Measurements from ENCODE around the gene CLCC1. TPM values are rescaled to one million over a fixed set of nuclear protein-coding genes. Genes with fewer than 3 reads are reported as not detected.
A peak's percentile ranks its signal among the peaks of the same experiment; 100 is the strongest.

Gene CLCC1
- total RNA-seq, 2 experiments from 2014 or later: 8.6 to 9.1 TPM

- POLR2A ChIA-PET: no interaction called here
These were observed 6.1 kb upstream of the CLCC1 start for GRCh38 chr1:108969346-108969745.

DNA sequence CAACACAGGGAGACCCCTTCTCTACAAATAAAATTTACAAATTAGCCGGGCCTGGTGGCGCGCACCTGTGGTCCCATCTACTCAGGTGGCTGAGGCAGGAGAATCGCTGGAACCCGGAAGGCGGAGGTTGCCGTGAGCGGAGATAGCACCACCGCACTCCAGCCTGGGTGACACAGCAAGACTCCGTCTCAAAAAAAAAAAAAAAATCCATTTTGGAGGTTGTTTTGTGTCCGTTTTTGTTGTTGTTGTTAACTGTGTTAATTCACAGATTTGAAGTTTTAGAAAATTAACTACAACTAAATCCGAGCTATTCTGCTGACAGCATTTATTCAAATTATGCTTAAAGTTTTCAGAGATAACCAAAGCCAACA lies 618 bp downstream of the CLCC1 start:
- peak overlapping the region; percentile 93 for H3K27ac Mint-ChIP-seq
- H3K4me3 ChIP-seq (ENCODE audit: low read length): peak overlapping the region; percentile 59
- ChIA-PET CTCF (interaction anchor here (0.7 to 1.2 kb wide), 3 partner anchors 9 to 150 kb away, joined by 3 to 4 read pairs (median 3); a partner anchor contains a TSS), POLR2A (interaction anchor here (0.7 to 3.3 kb wide), 17 partner anchors 10 to 763 kb away, joined by 3 to 22 read pairs (median 6); partner anchors contain the start of genes GNAI3, HENMT1, PRPF38B and SARS1)
- H3K4me1 ChIP-seq (ENCODE audit: insufficient read depth, low read length): peaks cover 36% of the 10 kb centered on the region
- TF ChIP-seq, protein P1, sequence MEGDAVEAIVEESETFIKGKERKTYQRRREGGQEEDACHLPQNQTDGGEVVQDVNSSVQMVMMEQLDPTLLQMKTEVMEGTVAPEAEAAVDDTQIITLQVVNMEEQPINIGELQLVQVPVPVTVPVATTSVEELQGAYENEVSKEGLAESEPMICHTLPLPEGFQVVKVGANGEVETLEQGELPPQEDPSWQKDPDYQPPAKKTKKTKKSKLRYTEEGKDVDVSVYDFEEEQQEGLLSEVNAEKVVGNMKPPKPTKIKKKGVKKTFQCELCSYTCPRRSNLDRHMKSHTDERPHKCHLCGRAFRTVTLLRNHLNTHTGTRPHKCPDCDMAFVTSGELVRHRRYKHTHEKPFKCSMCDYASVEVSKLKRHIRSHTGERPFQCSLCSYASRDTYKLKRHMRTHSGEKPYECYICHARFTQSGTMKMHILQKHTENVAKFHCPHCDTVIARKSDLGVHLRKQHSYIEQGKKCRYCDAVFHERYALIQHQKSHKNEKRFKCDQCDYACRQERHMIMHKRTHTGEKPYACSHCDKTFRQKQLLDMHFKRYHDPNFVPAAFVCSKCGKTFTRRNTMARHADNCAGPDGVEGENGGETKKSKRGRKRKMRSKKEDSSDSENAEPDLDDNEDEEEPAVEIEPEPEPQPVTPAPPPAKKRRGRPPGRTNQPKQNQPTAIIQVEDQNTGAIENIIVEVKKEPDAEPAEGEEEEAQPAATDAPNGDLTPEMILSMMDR (IDR thresholded peaks at IDR 0.05): no peak
- H3K4me3 Mint-ChIP-seq: peak overlapping the region; percentile 94
- DNase-seq (peak in 10 of 14 experiments; percentile 5 to 66 (median 28)), ATAC-seq (ENCODE audit: poor library complexity) (peak; percentile 11)
- H3K27me3 Mint-ChIP-seq: no peaks in the 10 kb centered on the region
- no peaks in the 10 kb centered on the region for H3K27me3 ChIP-seq (ENCODE audit: control insufficient read depth in 1 of 2, insufficient read depth in 2 of 2, low read length in 2 of 2)
- H3K36me3 ChIP-seq (ENCODE audit: insufficient read depth, low read length): no peaks in the 10 kb centered on the region
- peaks cover 52% of the 10 kb centered on the region for H3K4me1 Mint-ChIP-seq (ENCODE audit: low read depth)
- H3K27ac ChIP-seq (ENCODE audit: low read depth in 1 of 2, low read length in 2 of 2): peak overlapping the region; percentile 61 to 79
- H3K9me3 ChIP-seq (ENCODE audit: control insufficient read depth in 1 of 2, insufficient read depth in 1 of 2, low read length in 2 of 2): no peaks in the 10 kb centered on the region
- peaks cover 29% of the 10 kb centered on the region for H3K36me3 Mint-ChIP-seq (ENCODE audit: low read depth)
- H3K9me3 Mint-ChIP-seq: no peaks in the 10 kb centered on the region
- intact Hi-C loops (cut with DNase I, micrococcal nuclease): loop anchor here (2.0 to 5.0 kb wide), 6 partner anchors 78 to 215 kb away; partner anchors contain the start of genes ELAPOR1 (in 1 of the 2), STXBP3 (in 1 of the 2), TMEM167B (in 1 of the 2) and WDR47 (in 1 of the 2)

More at GRCh38 chr1:108969346-108969745, 6.1 kb upstream of the CLCC1 start:
- H3K4me1 ChIP-seq (ENCODE audit: insufficient read depth, low read length): no peaks in the 10 kb centered on the region
- no peaks in the 10 kb centered on the region for H3K9me3 Mint-ChIP-seq
- no peaks in the 10 kb centered on the region for H3K9me3 ChIP-seq (ENCODE audit: control insufficient read depth in 1 of 2, insufficient read depth in 1 of 2, low read length in 2 of 2)
- no peak overlapping the region for H3K27ac Mint-ChIP-seq
- DNase-seq (no peak), ATAC-seq (ENCODE audit: poor library complexity) (no peak)
- H3K27ac ChIP-seq (ENCODE audit: low read depth in 1 of 2, low read length in 2 of 2): no peak overlapping the region
- intact Hi-C loops (cut with DNase I, micrococcal nuclease): no loop called here
- peaks cover 32% of the 10 kb centered on the region for H3K36me3 Mint-ChIP-seq (ENCODE audit: low read depth)
- H3K4me3 Mint-ChIP-seq: no peak overlapping the region
- H3K27me3 Mint-ChIP-seq: no peaks in the 10 kb centered on the region
- peaks cover under 1% of the 10 kb centered on the region for H3K4me1 Mint-ChIP-seq (ENCODE audit: low read depth)
- TF ChIP-seq, protein P1 (IDR thresholded peaks at IDR 0.05): no peak
- H3K27me3 ChIP-seq (ENCODE audit: control insufficient read depth in 1 of 2, insufficient read depth in 2 of 2, low read length in 2 of 2): no peaks in the 10 kb centered on the region
- H3K4me3 ChIP-seq (ENCODE audit: low read length): no peak overlapping the region
- CTCF ChIA-PET: interaction anchor here (1.1 kb wide), 1 partner anchor 143 kb away, joined by 3 read pairs; a partner anchor contains a TSS
- peaks cover 10% of the 10 kb centered on the region for H3K36me3 ChIP-seq (ENCODE audit: insufficient read depth, low read length)

DNA sequence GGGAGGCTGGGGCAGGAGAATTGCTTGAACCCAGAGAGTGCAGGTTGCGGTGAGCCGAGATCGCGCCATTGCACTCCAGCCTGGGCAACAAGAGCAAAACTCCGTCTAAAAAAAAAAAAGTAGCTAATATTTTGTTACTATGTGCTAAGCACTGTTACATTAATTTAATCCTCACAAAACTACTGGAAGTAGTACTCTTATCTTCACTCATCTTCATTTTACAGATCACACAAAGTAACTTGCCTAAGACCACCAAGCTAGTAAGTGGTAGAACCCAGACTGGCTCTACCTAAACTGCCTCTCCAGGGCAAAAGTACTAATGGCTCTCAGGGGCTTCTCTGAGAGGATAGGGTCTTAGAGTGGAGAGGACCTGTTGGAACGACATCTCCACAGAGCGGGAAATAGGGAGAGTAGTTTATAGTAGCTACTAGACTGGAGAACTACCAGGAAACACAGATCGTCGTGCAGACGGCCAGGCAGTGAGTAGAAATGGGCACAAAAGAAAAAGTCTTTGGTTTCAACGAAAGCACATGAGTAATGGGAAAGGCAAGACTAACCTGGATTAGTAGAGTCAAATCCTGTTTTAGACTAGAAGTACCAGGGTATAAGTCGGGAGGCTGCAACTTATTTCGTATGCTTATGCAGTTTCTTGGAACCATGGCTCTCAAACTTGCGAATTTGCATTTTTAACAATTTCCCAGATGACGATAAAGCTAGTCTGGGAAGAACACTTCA lies 1.4 kb downstream of the CLCC1 start:
- peaks cover 43% of the 10 kb centered on the region for H3K4me1 ChIP-seq (ENCODE audit: insufficient read depth, low read length)

More for the DNA sequence above, 1.4 kb downstream of the CLCC1 start:
- no peak overlapping the region for H3K27ac ChIP-seq (ENCODE audit: low read depth in 1 of 2, low read length in 2 of 2)
- TF ChIP-seq, protein P1 (IDR thresholded peaks at IDR 0.05): no peak
- DNase-seq (no peak), ATAC-seq (ENCODE audit: poor library complexity) (no peak)
- Mint-ChIP-seq H3K4me1 (ENCODE audit: low read depth) (peaks cover 60% of the 10 kb centered on the region), H3K4me3 (peak overlapping the region; percentile 94), H3K9me3 (no peaks in the 10 kb centered on the region), H3K27ac (peak overlapping the region; percentile 93), H3K27me3 (no peaks in the 10 kb centered on the region), H3K36me3 (ENCODE audit: low read depth) (peaks cover 34% of the 10 kb centered on the region)
- no peaks in the 10 kb centered on the region for H3K9me3 ChIP-seq (ENCODE audit: control insufficient read depth in 1 of 2, insufficient read depth in 1 of 2, low read length in 2 of 2)
- peak overlapping the region; percentile 59 for H3K4me3 ChIP-seq (ENCODE audit: low read length)
- no peaks in the 10 kb centered on the region for H3K27me3 ChIP-seq (ENCODE audit: control insufficient read depth in 1 of 2, insufficient read depth in 2 of 2, low read length in 2 of 2)
- intact Hi-C loops (cut with DNase I, micrococcal nuclease): loop anchor here (2.0 to 5.0 kb wide), 6 partner anchors 79 to 215 kb away; partner anchors contain the start of genes ELAPOR1 (in 1 of the 2), STXBP3 (in 1 of the 2), TMEM167B (in 1 of the 2) and WDR47 (in 1 of the 2)
- H3K36me3 ChIP-seq (ENCODE audit: insufficient read depth, low read length): no peaks in the 10 kb centered on the region
- ChIA-PET CTCF (interaction anchor here (1.2 to 1.6 kb wide), 2 partner anchors 138 to 151 kb away, joined by 3 to 5 read pairs; a partner anchor contains a TSS), POLR2A (interaction anchor here (0.6 to 3.3 kb wide), 9 partner anchors 13 to 315 kb away, joined by 3 to 22 read pairs (median 8); partner anchors contain the start of genes HENMT1, PRPF38B, SARS1 and WDR47)

Measured in CD4-positive, alpha-beta T cell (primary cell).